ENCODE results near the gene PRKAG2. TPM values are rescaled to one million over a fixed set of nuclear protein-coding genes. Genes with fewer than 3 reads are reported as not detected.

PRKAG2 gene
- total RNA-seq, 4 donors from 2014 or later = 25.1 to 57.8 (median 46.7) TPM

GRCh38 chr7:151615058-151615457, 261.9 kb downstream of the PRKAG2 start:
- no peaks in the 10 kb centered on the region for H3K27me3 ChIP-seq
- no peak for DNase-seq
- intact Hi-C loops (cut with DNase I; ENCODE audit: low total_unique reads) = no loop called here
- H3K27ac ChIP-seq = no peak overlapping the region
- no peak for TF ChIP-seq EP300 (IDR thresholded peaks at IDR 0.05; ENCODE audit: low read depth)
- TF ChIP-seq POLR2A (IDR thresholded peaks at IDR 0.05) = no peak
- no peak for TF ChIP-seq POLR2AphosphoS5 (IDR thresholded peaks at IDR 0.05)
- TF ChIP-seq CTCF (IDR thresholded peaks at IDR 0.05) = no peak
- no peaks in the 10 kb centered on the region for H3K36me3 ChIP-seq
- H3K9me3 ChIP-seq = no peaks in the 10 kb centered on the region
- H3K4me3 ChIP-seq = no peak overlapping the region
- peaks cover 0 to 6% (median 3%) of the 10 kb centered on the region in 4 donors for H3K4me1 ChIP-seq
- 97 to 100% methylated on average over 3 of the region's 3 CpGs for WGBS, 2 donors (ENCODE audit: low coverage in 1 of 2)
- in situ Hi-C loops (cut with MboI; ENCODE audit: low pct_ligation_motif_present in 1 of 4, low pct_unique_long_range_greater_than_20kb in 1 of 4, low sequenced_read_pairs in 3 of 4) = no loop called here

- Histone ChIP-seq H3K27ac (no peak overlapping the region), H3K4me1 (peaks cover 0 to 6% (median 3%) of the 10 kb centered on the region in 4 donors), H3K9me3 (no peaks in the 10 kb centered on the region), H3K4me3 (no peak overlapping the region), H3K27me3 (no peaks in the 10 kb centered on the region), H3K36me3 (no peaks in the 10 kb centered on the region)
- no peak for DNase-seq
- 96% methylated on average over 13 of the region's 13 CpGs; no CpG with 5 or more reads in 1 of the 2 donors for WGBS, 2 donors (ENCODE audit: low coverage in 1 of 2)
- TF ChIP-seq POLR2A (IDR thresholded peaks at IDR 0.05) = no peak
- TF ChIP-seq CTCF (IDR thresholded peaks at IDR 0.05) = no peak
- TF ChIP-seq POLR2AphosphoS5 (IDR thresholded peaks at IDR 0.05) = no peak
- no peak for TF ChIP-seq EP300 (IDR thresholded peaks at IDR 0.05; ENCODE audit: low read depth)
- intact Hi-C loops (cut with DNase I; ENCODE audit: low total_unique reads) (no loop called here), in situ Hi-C loops (cut with MboI; ENCODE audit: low pct_ligation_motif_present in 1 of 4, low pct_unique_long_range_greater_than_20kb in 1 of 4, low sequenced_read_pairs in 3 of 4) (no loop called here)
These were observed 262.9 kb downstream of the PRKAG2 start for GRCh38 chr7:151614019-151614418.

DNA sequence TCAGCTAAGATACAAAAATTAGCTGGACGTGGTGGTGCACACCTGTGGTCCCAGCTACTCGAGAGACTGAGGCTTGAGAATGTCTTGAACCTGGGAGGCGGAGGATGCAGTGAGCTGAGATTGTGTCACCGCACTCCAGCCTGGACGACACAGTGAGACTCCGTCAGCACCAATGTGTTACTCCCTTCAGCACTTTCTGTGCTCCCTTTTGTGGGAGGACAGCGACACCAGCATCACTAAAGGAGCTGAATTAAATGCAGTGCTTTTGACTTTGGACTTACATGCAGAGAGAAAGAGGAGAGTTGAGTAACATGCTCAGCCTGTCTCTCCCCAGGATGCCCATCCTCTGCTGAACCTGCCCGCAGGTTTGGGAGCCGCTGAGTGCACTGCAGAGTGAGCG, 265.0 kb downstream of the PRKAG2 start:
- Histone ChIP-seq H3K36me3 (no peaks in the 10 kb centered on the region), H3K4me3 (no peak overlapping the region), H3K4me1 (peaks cover 0 to 26% (median 15%) of the 10 kb centered on the region in 4 donors), H3K27me3 (no peaks in the 10 kb centered on the region), H3K27ac (no peak overlapping the region), H3K9me3 (no peaks in the 10 kb centered on the region)
- no peak for DNase-seq
- intact Hi-C loops (cut with DNase I; ENCODE audit: low total_unique reads) = no loop called here
- no peak for TF ChIP-seq POLR2AphosphoS5 (IDR thresholded peaks at IDR 0.05)
- in situ Hi-C loops (cut with MboI; ENCODE audit: low pct_ligation_motif_present in 1 of 4, low pct_unique_long_range_greater_than_20kb in 1 of 4, low sequenced_read_pairs in 3 of 4) = no loop called here
- WGBS, 2 donors (ENCODE audit: low coverage in 1 of 2) = 96 to 100% methylated on average over 2 to 10 of the region's 10 CpGs

- Histone ChIP-seq H3K9me3 (no peaks in the 10 kb centered on the region), H3K27me3 (no peaks in the 10 kb centered on the region), H3K27ac (no peak overlapping the region), H3K36me3 (no peaks in the 10 kb centered on the region), H3K4me3 (no peak overlapping the region), H3K4me1 (peaks cover 0 to 22% (median 12%) of the 10 kb centered on the region in 4 donors)
- TF ChIP-seq POLR2A (IDR thresholded peaks at IDR 0.05) = no peak
- TF ChIP-seq POLR2AphosphoS5 (IDR thresholded peaks at IDR 0.05) = no peak
- TF ChIP-seq CTCF (IDR thresholded peaks at IDR 0.05) = no peak
- no peak for TF ChIP-seq EP300 (IDR thresholded peaks at IDR 0.05; ENCODE audit: low read depth)
- 96% methylated on average over 11 of the region's 11 CpGs; no CpG with 5 or more reads in 1 of the 2 donors for WGBS, 2 donors (ENCODE audit: low coverage in 1 of 2)
- intact Hi-C loops (cut with DNase I; ENCODE audit: low total_unique reads) = no loop called here
- DNase-seq = no peak
- in situ Hi-C loops (cut with MboI; ENCODE audit: low pct_ligation_motif_present in 1 of 4, low pct_unique_long_range_greater_than_20kb in 1 of 4, low sequenced_read_pairs in 3 of 4) = no loop called here
These were observed 265.9 kb downstream of the PRKAG2 start for GRCh38 chr7:151611041-151611440.

GRCh38 chr7:151608031-151608551, 268.8 kb downstream of the PRKAG2 start:
- intact Hi-C loops (cut with DNase I; ENCODE audit: low total_unique reads) = no loop called here
- TF ChIP-seq POLR2A (IDR thresholded peaks at IDR 0.05) (no peak), EP300 (IDR thresholded peaks at IDR 0.05; ENCODE audit: low read depth) (no peak), POLR2AphosphoS5 (IDR thresholded peaks at IDR 0.05) (peak in 2 of 3 donors; percentile 43 to 59), CTCF (IDR thresholded peaks at IDR 0.05) (no peak)
- in situ Hi-C loops (cut with MboI; ENCODE audit: low pct_ligation_motif_present in 1 of 4, low pct_unique_long_range_greater_than_20kb in 1 of 4, low sequenced_read_pairs in 3 of 4) = no loop called here
- H3K4me3 ChIP-seq = no peak overlapping the region
- DNase-seq = peak; percentile 39
- H3K36me3 ChIP-seq = no peaks in the 10 kb centered on the region
- WGBS, 2 donors (ENCODE audit: low coverage in 1 of 2) = 78 to 81% methylated on average over 9 to 15 of the region's 15 CpGs
- peaks cover 0 to 22% (median 12%) of the 10 kb centered on the region in 4 donors for H3K4me1 ChIP-seq
- no peaks in the 10 kb centered on the region for H3K9me3 ChIP-seq
- H3K27me3 ChIP-seq = no peaks in the 10 kb centered on the region
- peak overlapping the region; percentile 35 to 61 (median 48) for H3K27ac ChIP-seq

Measured in transverse colon (tissue), 4 donors.